Hindlimb muscle (tissue), 1 donor: Measurements from ENCODE around the gene MYH7B. TPM values are rescaled to one million over a fixed set of nuclear protein-coding genes. Genes with fewer than 3 reads are reported as not detected.

Source experiments
- DNase-seq: peaks from one replicate; pipeline ENCODE4 v3.0.0-alpha.2; 2013
- polyA plus RNA-seq: library from polyadenylated mRNA; unstranded; fragments of 120-200 nt; gene quantifications from one replicate; pipeline ENCODE4 v1.2.1, GENCODE V29; 2013; ENCODE audit not compliant: insufficient read length

Gene MYH7B
- polyA plus RNA-seq, result 48.9 TPM

- DNase-seq, result peak; percentile 98
These were observed at the start of gene MYH7B, which contains the start of gene GSS for GRCh38 chr20:34955231-34956040. MYH7B (plus strand) TSS chr20:34955868; CDS start chr20:34978006, 22,138 bp downstream. GSS (minus strand) TSS chr20:34955806; CDS start chr20:34951852, 3,954 bp downstream.

DNA sequence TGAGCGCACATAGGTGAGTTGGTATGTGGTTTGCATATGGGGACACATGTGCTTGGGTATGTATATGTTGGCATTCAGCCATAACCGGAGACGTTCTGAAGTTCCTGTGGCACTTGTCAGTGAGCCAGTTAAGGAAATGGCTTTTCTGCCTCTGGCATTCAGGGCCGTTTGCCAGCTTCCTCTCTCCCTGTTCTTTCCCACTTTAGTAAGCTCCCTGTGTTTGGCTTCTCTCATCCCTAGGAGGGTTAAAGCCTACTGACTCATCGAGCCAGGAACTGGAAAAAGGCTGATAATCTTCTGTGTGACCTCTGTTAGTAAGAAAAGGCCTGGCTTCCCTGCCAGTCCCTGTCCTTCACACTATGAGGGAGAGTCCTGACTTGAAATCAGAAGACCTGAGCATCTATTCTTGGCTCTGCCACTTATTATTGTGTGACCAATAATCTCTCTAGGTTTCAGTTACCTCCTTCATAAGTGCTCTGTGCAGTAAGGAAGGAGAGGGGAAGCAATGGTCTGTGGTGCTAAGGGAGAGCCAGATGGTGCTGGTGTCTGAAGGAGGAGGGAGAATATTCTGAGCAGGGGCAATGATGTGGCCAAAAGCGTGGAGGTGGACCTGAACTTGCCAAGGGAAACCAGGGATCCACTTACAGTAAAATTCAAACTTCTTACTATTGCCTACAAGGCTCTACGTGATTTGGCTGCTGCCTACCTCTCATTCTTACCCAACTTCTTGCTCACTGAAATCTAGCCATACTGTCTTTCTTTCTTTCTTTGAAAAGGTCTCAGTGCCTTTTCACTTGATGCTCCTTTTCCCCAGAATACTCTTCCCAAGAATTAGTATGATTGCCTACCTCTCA is 47.8 kb upstream of the MYH7B start:
- peak; percentile 11 for DNase-seq

DNA sequence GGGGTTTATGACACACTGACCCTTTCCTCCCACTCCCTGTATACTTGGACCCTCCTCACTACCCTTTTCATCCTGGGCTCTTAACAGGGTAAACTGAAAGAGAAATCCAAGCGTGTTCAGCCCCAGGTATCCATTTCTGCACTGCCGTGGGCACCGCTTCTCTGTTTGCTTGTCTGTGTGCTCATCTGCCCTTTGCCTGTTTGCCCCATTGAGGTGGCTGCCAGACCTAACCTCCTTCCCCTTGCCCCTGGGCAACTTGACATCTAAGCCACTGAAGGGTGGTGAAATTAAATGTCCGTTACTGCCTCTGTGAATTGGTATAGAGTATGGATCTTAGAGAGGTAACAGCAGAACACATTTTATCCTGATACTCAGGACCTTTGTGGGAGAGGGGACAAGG is 40.5 kb upstream of the MYH7B start:
- DNase-seq, result no peak

DNA sequence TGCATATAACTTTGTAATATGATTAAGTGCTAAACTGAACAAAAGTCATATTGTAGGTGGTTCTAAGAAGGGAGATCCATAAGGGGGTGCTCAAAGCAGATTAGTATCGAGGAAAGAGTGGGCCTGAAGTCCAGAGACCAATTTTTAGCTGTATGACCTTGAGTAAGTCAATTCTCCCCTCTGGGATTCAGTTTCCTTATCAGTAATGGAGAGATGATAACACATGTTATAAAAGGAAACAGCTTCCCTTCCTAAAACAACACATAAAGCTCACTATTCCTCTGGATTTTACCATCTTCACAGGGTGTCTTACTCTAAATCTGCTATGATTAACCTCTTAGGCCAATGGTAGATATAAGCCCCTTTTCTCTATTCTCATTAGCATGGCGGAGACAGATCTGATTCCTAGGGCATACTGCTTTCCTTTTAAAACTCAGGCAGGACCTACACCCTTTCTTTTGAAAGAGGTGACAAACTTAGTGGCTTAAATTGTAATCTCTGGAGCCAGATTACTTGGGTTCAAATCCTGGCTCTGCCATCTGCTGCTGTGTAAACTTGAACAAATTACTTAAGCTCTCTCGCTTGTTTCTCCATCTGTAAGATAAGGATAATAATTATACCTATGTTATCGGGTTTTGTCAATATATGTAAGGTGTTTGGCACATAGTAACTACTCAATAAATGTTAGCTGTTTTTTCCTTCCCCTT is 39.8 kb upstream of the MYH7B start:
- no peak for DNase-seq

DNA sequence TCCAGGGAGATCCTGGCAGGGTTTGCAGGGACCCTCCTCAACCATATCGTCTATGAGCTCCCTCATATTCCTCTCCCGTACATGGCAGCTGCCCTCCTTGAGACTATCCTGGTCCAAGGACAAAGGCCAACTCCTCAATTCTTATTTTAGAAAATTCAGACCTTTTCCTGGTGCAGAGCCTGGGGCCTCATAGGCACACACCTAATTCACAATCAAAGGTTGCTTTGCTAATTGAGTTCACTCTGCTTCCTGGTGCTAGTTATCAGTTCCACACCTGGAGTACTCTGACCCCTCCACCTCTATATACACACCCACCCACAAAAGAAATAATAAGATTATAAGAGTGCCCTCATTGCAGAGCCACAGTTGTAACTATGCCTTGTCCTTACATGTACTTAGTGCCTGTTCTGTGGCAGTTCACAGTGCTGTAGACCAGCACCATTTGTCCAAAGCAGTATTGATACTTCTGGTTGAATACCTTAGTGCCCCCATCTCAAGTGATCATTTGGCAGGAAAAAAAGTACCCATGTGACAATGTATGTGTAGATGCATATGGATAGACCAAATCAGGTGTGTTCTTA is 38.8 kb upstream of the MYH7B start:
- no peak for DNase-seq

DNA sequence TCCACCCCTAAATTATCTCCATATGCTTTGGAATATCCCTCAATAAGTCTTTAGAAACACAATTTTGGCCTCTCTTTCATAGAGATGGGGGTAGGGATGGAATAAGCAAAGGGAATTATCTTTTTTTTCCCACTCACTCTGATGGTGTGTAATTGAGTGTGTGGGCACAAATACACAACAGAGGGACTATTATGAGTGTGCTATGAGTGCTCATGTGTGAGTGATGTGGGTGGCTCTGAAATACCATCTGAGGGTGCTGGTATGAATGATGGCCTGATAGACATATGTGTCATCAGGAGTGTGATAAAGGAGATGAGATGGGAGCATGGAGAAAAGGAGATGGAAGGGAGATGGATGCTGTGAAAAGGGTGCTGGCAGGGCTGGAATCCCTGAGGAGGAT is 35.6 kb upstream of the MYH7B start:
- no peak for DNase-seq

DNA sequence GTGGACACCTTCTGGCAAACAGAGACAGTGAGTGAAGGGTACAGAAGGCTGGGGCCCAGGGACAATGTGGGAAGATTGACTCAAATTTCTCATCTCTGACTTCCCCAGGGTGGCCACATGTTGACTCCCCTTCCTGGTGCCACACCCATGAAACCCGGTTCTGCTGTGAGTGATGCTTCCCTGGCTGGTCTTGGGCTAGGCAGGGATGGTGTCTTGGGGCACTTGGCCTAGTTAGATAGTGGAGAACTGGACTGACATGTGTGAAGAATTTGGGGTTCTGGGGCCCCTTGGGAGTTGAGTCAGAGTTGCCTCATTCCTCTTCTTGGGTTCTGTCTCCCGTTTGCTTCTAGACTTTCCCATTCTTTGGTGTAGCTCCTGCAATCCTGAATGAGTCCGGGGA is 34.2 kb upstream of the MYH7B start:
- DNase-seq, result no peak

DNA sequence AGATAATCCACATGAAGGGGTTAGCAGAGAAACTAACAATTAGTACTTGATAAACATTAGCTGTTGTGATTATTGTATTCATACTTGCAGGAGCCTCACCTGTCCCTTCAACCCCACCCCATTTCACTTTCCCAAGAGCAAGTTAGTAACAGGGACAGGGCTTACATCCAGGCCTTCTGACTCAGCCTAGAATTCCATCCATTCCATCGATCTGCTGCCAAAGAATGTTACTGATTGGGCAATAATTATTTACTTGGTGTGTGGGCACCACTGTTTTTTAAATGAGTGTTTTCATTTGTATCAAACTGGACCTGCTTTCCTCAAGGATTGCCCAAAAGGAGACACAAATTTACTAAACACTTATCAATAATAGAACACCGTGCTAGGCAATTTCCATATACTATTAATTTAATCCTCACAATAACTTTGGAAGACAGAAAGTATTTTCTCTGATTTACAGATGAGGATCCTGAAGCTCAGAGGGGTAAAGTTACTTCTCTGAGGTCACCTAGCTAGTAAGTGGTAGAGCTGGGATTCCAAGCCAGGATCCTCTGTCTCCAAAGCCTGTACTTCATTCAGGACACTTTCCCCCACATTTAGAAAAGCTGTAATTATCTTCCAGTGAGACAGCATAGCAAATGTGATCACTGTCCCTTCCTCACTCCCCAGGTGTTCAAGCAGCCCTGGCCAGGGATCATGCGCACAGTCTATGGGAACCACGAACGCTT is 32.9 kb upstream of the MYH7B start:
- no peak for DNase-seq

- no peak for DNase-seq
These were observed 32.3 kb upstream of the MYH7B start for GRCh38 chr20:34923414-34923813.

DNA sequence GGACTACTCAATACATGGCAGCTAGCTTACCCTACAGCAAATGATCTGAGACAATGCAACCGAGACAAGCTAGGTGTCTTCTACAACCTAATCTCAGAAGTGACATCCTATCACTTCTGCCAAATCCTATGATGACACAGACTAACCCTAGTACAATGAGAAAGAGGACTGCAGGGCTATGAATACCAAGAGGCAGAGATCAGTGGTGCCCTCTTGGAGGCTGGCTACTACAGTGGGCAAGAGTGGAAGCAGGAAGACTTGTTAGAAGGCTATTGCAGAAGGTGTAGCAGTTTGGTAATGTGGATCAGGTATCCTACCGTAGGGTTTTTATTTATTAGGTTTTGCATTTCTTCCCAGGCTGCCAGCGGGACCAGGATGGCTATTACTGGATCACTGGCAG is 30.3 kb upstream of the MYH7B start:
- no peak for DNase-seq

DNA sequence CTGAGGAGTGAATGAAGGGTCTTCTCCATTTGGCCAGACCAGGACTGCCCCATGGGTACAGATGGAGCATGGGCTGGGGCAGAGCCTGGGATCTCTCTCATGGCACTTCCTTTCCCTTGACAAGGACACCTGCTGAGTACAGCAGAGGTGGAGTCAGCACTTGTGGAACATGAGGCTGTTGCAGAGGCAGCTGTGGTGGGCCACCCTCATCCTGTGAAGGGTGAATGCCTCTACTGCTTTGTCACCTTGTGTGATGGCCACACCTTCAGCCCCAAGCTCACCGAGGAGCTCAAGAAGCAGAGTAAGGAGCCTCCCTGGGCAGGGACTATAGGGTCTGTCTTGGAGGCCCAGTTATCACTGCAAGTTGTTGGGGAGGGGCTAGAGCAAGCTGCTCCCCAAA is 29.7 kb upstream of the MYH7B start:
- DNase-seq, result no peak

GRCh38 chr20:34926581-34926980 is 29.1 kb upstream of the MYH7B start:
- DNase-seq, result no peak

GRCh38 chr20:34927736-34928135 is 27.9 kb upstream of the MYH7B start:
- DNase-seq, result no peak

DNA sequence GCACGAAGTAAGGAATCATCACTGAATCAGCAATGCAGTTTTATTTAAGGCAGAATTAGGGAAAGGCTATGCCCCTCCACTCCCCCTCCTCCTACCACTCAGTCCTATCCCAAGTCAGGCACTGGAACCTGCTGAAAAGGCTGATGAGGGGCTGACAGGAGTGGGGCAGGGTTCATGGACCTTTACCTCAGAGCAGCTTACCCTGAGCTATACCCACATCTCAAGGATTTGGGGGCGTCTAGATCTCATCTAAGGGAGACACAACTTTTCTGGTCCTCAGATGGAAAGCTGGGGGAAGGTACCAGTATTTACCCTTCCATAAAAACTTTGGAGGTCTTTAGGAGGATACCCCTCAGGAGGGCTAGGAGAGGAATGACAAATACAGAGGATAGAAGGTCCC is 27.3 kb upstream of the MYH7B start:
- no peak for DNase-seq

DNA sequence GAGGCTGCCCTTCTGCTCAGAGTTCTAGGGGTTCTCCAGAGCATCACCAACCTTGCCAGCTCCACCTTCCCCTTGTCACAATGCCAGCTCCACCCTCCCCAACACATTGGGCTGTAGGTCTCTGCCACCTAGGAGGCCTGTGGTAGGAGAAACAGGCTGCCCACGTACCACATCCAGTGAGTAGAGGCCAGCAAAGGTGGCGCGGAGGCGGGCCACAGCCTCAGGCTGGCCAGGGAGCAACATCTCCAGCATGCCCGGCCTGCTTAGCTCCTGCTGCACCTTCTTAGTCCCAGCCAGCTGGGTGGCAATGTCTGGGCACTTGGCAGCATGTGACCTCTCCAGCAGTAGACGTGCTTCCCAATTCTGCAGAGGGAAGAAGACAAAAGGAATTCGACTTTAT is 23.9 kb upstream of the MYH7B start:
- DNase-seq, result no peak

DNA sequence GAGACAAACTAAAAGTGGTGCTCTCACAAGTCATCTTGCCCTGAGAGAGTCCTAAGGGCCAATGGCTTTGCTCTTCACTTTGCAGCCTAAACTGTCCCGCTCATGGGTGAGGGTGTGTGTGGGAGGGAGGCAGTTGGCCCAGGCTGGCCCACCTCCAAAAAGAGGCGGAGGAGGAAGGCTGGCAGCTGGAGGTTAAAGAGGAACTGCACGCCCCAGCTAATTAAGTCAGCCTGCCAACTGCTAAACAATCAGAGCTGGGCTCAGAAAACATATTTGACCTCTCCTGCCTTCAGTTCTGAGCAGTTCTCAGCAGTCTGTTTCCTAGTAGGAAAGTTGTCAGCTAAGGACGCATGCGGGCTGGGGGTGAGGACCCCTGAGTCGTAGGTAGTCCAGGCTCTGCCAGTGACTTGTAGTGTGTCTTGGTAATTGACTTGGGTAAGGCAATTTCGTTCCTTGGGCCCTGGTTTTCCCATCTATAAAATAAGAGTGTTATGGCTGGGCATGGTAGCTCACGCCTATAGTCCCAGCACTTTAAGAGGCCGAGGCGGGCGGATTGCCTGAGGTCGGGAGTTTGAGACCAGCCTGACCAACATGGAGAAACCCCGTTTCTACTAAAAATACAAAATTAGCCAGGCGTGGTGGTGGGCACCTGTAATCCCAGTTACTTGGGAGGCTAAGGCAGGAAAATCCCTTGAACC is 17.1 kb upstream of the MYH7B start:
- peak; percentile 48 for DNase-seq

- DNase-seq, result no peak
These were observed 15.6 kb upstream of the MYH7B start for GRCh38 chr20:34940081-34940481.

DNA sequence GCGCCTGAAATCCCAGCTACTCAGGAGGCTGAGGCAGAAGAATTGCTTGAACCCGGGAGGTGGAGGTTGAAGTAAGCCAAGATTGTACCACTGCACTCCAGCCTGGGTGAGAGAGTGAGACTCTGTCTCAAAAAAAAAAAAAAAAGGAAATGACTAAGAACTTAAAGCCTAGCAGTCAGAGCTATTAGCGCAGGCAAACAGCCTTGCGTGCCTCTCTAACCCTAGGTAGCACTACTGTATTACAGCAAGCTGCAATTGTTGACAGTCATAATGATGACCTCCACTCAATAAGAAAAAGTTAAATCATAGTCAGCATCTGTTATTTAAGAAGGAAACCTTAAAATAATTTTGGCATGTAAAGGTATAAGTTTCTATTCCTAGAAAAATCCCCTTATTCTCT is 14.4 kb upstream of the MYH7B start:
- no peak for DNase-seq

GRCh38 chr20:34942301-34942700 is 13.4 kb upstream of the MYH7B start:
- DNase-seq, result no peak

DNA sequence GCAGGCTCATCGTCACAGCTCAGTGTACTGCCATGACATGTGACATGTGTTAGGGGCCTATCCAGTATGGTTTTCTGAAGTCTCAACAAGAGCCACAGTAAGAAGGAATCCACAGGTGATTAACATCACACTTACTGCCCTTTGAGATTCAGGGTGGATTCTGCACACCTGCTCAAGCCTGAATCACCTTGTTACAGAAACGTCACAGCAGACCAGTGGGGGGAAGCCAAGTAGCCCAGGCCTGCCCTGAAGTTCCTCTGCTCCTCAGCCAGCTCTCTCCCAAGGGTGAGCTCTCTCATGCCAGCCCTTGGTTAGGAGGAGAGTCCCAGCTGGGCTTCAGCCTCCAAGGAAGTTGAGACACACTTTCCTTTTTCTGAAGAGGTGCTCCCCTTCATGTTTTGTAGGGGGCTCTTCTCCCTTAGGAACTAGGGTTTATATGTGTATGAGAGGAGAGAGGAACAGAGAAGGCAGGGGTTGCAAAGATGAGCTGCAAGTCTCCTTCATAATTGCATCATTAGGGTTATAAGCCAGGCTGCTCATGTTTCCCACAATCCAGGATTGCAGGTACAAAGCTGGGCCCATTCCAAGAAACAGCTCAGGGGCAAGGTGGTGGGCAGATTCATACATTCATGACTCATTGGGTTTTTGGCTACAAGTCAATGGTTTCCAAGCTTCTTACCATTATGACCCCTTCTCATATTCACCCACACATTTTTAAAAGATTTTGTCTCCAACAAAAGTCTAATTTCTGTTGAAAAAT is 11.7 kb upstream of the MYH7B start:
- no peak for DNase-seq
